ENCODE data around the gene CASP12.

The CASP12 gene

DNA sequence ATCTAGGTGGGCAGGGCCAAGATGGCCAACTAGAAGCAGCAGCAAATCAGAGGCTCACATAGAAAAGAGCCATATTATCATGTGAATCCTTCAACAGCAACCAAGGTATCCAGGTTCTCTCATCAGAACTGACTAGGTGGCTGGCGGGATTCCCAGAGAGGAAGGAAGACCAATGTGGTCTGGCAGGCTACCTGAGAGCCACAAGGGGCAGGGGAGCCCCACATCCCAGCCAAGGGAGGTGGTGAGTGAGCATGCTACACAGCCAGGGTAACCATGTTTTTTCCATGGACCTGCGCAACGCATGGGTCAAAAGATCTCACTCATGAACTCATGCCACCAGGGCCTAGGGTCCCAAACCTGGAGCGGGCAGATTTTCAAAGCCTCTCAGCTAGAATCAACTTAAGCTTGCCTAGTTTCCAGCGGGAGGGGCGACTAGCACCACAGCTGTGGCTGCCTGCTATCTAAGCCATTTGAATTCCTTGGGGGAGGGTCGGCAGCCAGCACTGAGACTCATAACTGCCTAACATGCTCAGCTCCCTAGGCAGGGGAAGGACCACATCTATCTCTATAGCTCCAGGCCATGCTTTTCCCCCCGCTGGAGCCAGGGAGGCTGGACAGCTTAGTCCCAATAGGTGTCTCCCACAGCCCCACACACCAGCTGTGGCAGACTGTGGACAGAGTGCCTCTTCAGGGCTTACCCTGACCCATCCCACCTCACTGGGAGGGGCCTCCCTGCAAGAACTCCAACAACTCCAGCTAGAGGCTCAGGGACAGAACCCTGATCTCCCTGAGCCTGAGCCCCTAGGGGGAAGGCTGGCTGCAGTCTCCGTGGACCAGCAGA is 28.7 kb upstream of the CASP12 start:
- DNase-seq (ENCODE audit: low read depth), result no peak
- no peak overlapping the region for H3K4me3 ChIP-seq (ENCODE audit: low read depth, low read length)
- TF ChIP-seq, protein P1, sequence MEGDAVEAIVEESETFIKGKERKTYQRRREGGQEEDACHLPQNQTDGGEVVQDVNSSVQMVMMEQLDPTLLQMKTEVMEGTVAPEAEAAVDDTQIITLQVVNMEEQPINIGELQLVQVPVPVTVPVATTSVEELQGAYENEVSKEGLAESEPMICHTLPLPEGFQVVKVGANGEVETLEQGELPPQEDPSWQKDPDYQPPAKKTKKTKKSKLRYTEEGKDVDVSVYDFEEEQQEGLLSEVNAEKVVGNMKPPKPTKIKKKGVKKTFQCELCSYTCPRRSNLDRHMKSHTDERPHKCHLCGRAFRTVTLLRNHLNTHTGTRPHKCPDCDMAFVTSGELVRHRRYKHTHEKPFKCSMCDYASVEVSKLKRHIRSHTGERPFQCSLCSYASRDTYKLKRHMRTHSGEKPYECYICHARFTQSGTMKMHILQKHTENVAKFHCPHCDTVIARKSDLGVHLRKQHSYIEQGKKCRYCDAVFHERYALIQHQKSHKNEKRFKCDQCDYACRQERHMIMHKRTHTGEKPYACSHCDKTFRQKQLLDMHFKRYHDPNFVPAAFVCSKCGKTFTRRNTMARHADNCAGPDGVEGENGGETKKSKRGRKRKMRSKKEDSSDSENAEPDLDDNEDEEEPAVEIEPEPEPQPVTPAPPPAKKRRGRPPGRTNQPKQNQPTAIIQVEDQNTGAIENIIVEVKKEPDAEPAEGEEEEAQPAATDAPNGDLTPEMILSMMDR (IDR thresholded peaks at IDR 0.05; ENCODE audit: control insufficient read depth, extremely low read depth, insufficient read depth), result no peak

DNA sequence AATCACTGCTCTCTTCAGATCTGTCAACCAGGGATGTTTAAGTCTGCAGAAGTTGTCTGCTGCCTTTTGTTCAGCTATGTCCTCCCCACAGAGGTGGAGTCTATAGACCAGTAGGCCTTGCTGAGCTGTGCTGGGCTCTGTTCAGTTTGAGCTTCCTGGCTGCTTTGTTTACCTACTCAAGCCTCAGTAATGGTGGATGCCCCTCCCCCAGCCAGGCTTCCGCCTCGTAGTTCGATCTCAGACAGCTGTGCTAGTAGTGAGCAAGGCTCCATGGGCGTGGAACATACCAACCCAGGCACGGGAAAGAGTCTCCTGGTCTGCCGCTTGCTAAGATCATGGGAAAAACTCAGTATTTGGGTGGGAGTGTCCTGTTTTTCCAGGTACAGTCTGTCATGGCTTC is 27.6 kb upstream of the CASP12 start:
- no peak overlapping the region for H3K4me3 ChIP-seq (ENCODE audit: low read depth, low read length)
- no peak for DNase-seq (ENCODE audit: low read depth)
- TF ChIP-seq, protein P1 (IDR thresholded peaks at IDR 0.05; ENCODE audit: control insufficient read depth, extremely low read depth, insufficient read depth), result no peak

DNA sequence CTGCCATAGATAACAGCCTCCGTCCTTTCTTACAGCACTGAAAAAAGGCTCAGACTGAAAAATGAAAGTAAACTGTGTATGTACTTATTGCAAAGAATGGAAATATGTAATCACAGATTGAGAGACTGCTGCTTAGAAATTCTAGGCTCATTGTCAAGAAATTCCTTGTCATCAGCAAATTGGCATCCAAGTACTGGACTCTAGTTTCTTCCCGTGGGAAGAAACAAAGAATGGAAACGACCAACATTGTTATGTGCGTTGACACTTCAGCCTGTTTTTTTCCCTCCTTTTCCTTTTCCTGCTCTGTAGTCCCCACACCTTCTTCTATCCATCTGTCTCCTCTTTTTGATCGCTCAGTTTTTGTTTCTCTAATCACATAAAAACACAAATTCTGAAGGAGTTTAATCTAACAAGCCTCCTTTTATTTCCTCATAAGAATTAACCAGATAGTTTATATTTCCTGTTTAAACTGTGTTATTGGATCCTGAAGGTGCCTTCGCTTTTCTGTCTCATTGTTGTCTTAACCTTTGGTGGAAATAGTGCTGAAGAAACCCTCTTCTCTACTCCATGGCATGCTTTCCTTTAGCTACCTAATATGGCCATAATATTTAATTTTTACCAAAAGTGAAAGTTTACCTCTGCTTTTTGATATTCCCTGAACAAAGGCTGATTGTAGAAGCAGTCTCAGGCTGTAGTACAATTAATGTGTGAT is 20.0 kb upstream of the CASP12 start:
- no peak for DNase-seq (ENCODE audit: low read depth)
- TF ChIP-seq, protein P1 (IDR thresholded peaks at IDR 0.05; ENCODE audit: control insufficient read depth, extremely low read depth, insufficient read depth), result no peak
- H3K4me3 ChIP-seq (ENCODE audit: low read depth, low read length), result no peak overlapping the region

DNA sequence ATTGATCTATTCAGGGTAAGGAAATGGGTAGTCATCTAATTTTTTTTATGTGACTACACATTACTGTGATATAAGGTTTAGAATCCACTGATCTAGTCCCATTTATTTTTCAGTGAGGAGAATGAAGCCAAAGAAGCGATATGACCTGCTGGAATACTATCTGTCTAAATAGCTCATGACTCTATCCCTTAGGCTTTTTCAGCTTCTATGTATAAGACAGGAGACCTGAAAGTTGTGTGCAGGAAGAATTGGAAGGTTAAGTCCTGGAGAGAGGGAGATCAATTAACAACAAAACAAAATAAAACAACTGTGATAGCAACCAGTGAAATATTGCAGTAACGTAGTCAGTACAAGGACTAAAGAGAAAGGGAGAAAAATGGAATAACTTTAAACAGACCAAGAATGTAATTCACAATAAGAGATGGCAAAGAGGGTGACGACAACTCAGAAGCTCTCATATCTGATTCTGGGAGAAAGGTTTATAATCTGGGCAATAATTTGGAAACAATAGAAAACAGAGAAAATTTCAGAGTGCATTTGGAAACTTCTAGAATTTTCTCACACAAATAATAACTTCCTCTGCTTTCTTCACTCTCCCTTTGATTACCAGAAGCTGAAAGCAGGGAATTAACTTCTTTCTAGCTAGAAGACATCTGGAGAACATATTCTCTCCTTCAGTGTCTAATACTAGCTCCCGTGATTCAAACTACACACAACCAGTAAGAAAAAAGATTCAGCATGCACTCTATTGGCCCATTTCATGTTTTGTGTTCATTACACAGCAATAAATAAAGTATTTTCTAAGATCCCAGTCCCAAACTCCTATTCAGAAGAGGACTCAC is 19.2 kb upstream of the CASP12 start:
- TF ChIP-seq, protein P1 (IDR thresholded peaks at IDR 0.05; ENCODE audit: control insufficient read depth, extremely low read depth, insufficient read depth), result no peak
- DNase-seq (ENCODE audit: low read depth), result no peak
- no peak overlapping the region for H3K4me3 ChIP-seq (ENCODE audit: low read depth, low read length)

DNA sequence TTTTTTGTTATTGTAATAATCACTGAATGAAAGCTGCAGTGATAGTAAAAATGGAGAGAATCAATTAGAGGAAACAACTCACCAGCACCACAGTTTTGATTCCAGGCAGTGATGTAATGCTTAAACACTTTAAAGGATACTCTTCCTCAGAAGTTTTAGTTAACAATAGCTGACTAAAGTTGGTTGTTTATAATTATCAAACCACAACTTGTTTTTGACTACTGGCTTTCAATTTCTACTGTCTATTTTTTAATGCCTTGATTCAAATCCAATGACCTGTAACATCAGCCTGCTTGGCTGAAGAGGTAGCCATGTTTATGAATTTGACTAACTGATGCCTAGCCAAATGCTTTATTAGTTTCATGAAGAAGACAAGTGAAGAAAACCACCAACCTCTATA is 18.2 kb upstream of the CASP12 start:
- H3K4me3 ChIP-seq (ENCODE audit: low read depth, low read length), result no peak overlapping the region
- no peak for DNase-seq (ENCODE audit: low read depth)
- TF ChIP-seq, protein P1 (IDR thresholded peaks at IDR 0.05; ENCODE audit: control insufficient read depth, extremely low read depth, insufficient read depth), result no peak

DNA sequence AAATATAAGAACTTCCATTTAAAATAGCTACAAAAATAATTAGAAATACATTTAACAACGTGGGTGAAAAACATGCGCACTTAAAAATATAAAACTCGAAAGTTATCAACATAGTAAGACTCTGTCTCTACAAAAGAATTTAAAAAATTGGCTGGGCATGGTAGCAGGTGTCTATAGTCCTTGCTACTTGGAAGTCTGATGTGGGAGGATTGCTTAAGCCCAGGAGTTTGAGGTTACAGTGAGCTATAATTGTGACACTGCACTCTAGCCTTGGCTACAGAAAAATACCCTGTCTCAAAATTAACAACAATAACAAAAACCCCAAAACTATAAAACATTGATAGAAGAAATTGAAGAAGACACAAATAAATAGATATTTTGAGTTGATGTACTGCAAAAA is 13.8 kb upstream of the CASP12 start:
- H3K4me3 ChIP-seq (ENCODE audit: low read depth, low read length), result no peak overlapping the region
- TF ChIP-seq, protein P1 (IDR thresholded peaks at IDR 0.05; ENCODE audit: control insufficient read depth, extremely low read depth, insufficient read depth), result no peak
- no peak for DNase-seq (ENCODE audit: low read depth)
